CD4-positive, alpha-beta T cell treated with Interleukin-4 for 1 hour (primary cell): ENCODE data around the gene E2F4.

ENCODE experiments used
- DNase-seq, 2 donors: peaks; one replicate each; pipeline ENCODE4 v3.0.0-alpha.2; 2020 to 2022

The E2F4 gene

GRCh38 chr16:67213197-67214019 is 21.5 kb downstream of the E2F4 start:
- no peak for DNase-seq

- no peak for DNase-seq
Measured at GRCh38 chr16:67215706-67216105, 23.8 kb downstream of the E2F4 start.

- no peak for DNase-seq
Measured at GRCh38 chr16:67216612-67217490, 24.9 kb downstream of the E2F4 start.

GRCh38 chr16:67223992-67224391 is 32.0 kb downstream of the E2F4 start:
- DNase-seq = no peak

GRCh38 chr16:67226295-67226803 is 34.4 kb downstream of the E2F4 start:
- DNase-seq = no peak

- peak; percentile 98 for DNase-seq
Measured at GRCh38 chr16:67226804-67227566, 35.0 kb downstream of the E2F4 start, which contains the start of gene TMEM208. Gene TMEM208 (plus strand): TSS chr16:67227130. CDS start chr16:67227219, 89 bp downstream.

- no peak for DNase-seq
Measured at GRCh38 chr16:67227567-67227921, 35.6 kb downstream of the E2F4 start.

- DNase-seq = no peak
Measured at GRCh38 chr16:67228034-67228785, 36.3 kb downstream of the E2F4 start.

GRCh38 chr16:67228905-67229304 is 37.0 kb downstream of the E2F4 start:
- DNase-seq = no peak

GRCh38 chr16:67229906-67230808 is 38.2 kb downstream of the E2F4 start:
- DNase-seq = no peak

- DNase-seq = no peak
Measured at GRCh38 chr16:67230809-67231660, 39.1 kb downstream of the E2F4 start.

GRCh38 chr16:67233596-67233995 is 41.6 kb downstream of the E2F4 start:
- DNase-seq = no peak

- DNase-seq = no peak
Measured at GRCh38 chr16:67234180-67234597, 42.2 kb downstream of the E2F4 start.

- DNase-seq = peak; percentile 30 to 78
Measured at GRCh38 chr16:67235816-67236562, 44.0 kb downstream of the E2F4 start.

GRCh38 chr16:67236563-67237395 is 44.8 kb downstream of the E2F4 start:
- peak; percentile 70 to 87 for DNase-seq

- no peak for DNase-seq
Measured at GRCh38 chr16:67237396-67238277, 45.7 kb downstream of the E2F4 start.

GRCh38 chr16:67238278-67238575 is 46.3 kb downstream of the E2F4 start:
- no peak for DNase-seq
